Posterior vena cava (tissue), 2 donors: Measurements from ENCODE around the gene SLC23A2. TPM values are rescaled to one million over a fixed set of nuclear protein-coding genes. Genes with fewer than 3 reads are reported as not detected.
A peak's percentile ranks its signal among the peaks of the same experiment; 100 is the strongest.
"Not testable (repeated sequence)": the region's sequence is repeated elsewhere in the genome, so short reads cannot be mapped to it uniquely, and the experiment has no call there.

Experiments
- DNase-seq: peaks from one replicate; pipeline ENCODE4 v3.0.0-alpha.2; 2020; ENCODE audit warnings: low spot score
- intact Hi-C, 2 donors: fragments of 100-400 bp; cut with DNase I; formaldehyde crosslinking; loops; one replicate each; pipeline versions ENCODE4 v1.14.1 to v1.14.2; 2022 to 2023
- long read RNA-seq, 2 donors: library from polyadenylated mRNA; unstranded; transcript quantifications; one replicate each; pipeline ENCODE4 v2.0.0, GENCODE V29; 2020 to 2021
- total RNA-seq, 2 donors: library from RNA; stranded (reverse); fragmentation: NEBNext Ultra II Directional; extraction: Animal tissue kit (Norgen Biotek cat#: 25700); gene quantifications; one replicate each; pipeline ENCODE4 v1.2.1, GENCODE V29; 2021
- donor health status: DM: yes; HTN: yes; CAD: no.
- donor health status: DM: yes; HTN: yes; CAD: no.

The SLC23A2 gene
- total RNA-seq = 10 to 100 TPM; 21.4 to 23.2 TPM
- long read RNA-seq, donor 1, partial matches to known transcripts = 0 of 6 reads
- long read RNA-seq, donor 1, other reads (novel, unspliced or antisense) = 6 of 6 reads
- long read RNA-seq, donor 2, partial matches to known transcripts = 6 of 14 reads
- long read RNA-seq, donor 2, other reads (novel, unspliced or antisense) = 8 of 14 reads

GRCh38 chr20:5001174-5002076, at the start of gene SLC23A2:
Gene SLC23A2 (minus strand): TSS chr20:5001510. CDS start chr20:4932562, 68,948 bp downstream.
- peak; percentile 85 for DNase-seq
- intact Hi-C loops = loop anchor here in 1 of 2 donors (10.0 kb wide), 1 partner anchor 93 kb away; no protein-coding TSS in a partner anchor

DNA sequence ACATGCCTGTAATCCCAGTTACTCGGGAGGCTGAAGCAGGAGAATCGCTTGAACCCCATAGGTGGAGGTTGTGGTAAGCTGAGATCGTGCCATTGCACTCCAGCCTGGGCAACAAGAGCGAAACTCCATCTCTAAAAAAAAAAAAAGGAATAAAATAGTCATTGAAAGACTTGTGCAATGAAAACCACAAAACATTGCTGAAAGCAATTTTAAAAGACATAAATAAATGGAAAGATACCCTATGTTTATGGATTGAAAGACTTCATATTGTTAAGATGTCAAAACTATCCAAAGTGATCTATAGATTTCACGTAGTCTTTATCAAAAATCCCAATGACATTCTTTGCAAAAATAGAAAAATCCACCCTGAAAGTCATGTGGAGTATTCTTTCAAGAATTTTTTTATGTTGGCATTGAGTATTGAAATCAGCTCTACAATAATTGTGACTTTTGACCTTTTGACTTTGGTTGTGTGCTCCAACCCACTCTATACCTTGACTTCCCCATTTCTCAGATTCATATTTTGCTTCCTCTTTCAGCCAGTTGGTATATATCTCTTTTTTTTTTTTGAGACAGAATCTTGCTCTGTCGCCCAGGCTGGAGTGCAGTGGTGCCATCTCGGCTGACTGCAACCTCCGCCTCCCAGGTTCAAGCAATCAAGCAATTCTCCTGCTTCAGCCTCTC, 45.5 kb upstream of the SLC23A2 start:
- intact Hi-C loops = no loop called here

GRCh38 chr20:5045906-5046305, 44.6 kb upstream of the SLC23A2 start:
- intact Hi-C loops = no loop called here
- DNase-seq = no peak

More for the DNA sequence above, 45.5 kb upstream of the SLC23A2 start:
- no peak for DNase-seq

GRCh38 chr20:5044075-5044620, 42.8 kb upstream of the SLC23A2 start:
- intact Hi-C loops = no loop called here
- DNase-seq = no peak

DNA sequence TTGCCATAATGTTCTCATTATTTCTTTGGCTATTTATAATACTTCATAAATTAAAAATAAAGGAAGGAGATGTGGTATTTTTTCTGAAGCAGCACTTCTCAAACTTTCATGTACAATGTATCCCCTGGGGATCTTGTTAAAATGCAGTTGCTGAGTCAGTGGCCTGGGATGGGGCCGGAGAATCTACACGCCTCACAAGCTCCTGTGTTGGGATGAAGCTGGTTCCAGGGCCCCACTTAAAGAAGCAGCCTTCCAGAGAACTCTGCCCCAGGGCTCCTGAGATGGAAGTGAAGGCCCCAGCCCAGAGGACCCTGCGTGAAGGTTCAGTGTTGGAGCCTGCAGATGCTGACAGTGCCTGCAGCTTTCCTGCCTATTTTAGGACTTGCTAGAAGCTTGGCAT, 40.1 kb upstream of the SLC23A2 start:
- DNase-seq = peak; percentile 81
- intact Hi-C loops = no loop called here

GRCh38 chr20:5040345-5040744, 39.0 kb upstream of the SLC23A2 start:
- no peak for DNase-seq
- intact Hi-C loops = no loop called here

DNA sequence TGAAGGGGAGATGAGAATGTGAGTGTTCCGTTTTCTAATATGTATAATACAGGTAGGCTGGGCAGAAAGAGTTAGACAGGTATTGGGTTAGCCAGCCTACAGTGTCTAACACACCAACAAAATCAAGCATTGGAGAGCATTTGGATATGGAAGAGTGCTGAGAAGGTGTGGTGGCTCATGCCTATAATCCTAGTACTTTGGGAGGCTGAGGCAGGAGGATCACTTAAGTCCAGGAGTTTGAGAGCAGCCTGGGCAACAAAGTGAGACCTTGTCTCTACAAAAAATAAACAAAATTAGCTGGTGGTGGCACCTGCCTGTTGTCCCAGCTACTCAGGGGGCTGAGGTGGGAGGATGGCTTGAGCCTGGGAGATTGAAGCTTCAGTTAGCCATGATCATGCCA, 38.6 kb upstream of the SLC23A2 start:
- intact Hi-C loops = no loop called here
- DNase-seq = peak; percentile 22

DNA sequence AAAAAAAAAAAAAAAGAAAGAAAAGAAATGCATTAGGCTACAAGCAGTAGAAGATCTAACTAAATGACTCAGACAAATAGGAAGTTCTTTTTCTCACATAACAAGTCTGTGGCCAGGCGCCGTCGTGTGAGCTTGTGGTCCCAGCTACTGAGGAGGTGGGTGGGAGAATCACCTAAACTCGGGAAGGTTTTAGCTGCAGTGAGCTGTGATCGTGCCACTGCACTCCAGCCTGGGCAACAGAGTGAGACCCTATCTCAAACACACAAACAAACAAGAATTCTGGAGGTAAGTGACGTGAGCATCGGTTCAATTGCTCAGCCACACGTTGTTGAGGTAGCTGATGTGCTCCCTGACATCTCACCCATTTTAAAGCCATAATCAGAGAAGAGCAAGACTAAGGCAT, 37.9 kb upstream of the SLC23A2 start:
- intact Hi-C loops = no loop called here
- DNase-seq = peak; percentile 73

DNA sequence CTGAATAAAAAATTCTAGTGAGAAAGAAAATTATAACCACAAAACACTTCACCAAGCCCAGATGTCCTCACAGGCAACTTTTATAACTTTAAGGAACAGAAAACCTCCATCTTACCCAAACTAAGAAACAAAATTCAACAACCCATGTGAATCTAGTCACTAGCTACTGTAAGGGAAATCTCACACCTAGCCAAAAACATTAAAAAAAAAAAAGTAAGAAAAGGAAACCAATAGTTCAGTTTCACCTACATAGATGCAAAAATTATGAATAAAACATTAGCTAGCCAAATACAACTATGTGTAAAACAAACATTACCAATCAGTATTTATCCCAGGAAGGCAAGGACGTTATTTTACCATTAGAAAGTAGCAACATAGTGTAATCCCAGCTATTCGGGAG, 35.5 kb upstream of the SLC23A2 start:
- DNase-seq = no peak
- intact Hi-C loops = no loop called here

GRCh38 chr20:5035518-5035917, 34.2 kb upstream of the SLC23A2 start:
- DNase-seq = peak; percentile 17
- intact Hi-C loops = not testable (repeated sequence)

- intact Hi-C loops = no loop called here
- no peak for DNase-seq
Measured at GRCh38 chr20:5033566-5033965, 32.3 kb upstream of the SLC23A2 start.

DNA sequence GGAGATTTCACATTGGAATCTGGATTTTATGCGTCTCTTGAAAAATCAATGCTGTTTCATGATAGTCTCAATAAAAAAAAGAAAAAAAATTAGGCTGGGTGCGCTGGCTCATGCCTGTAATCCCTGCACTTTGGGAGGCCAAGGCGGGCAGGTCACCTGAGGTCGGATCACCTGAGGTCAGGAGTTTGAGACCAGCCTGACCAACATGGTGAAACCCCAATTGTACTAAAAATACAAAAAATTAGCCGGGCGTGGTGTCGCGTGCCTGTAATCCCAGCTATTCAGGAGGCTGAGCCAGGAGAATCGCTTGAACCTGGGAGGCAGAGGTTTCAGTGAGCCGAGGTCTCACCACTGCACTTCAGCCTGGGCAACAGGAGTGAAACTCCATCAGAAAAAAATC, 30.4 kb upstream of the SLC23A2 start:
- peak; percentile 28 for DNase-seq
- intact Hi-C loops = not testable (repeated sequence)

GRCh38 chr20:5031206-5031557, 29.9 kb upstream of the SLC23A2 start:
- intact Hi-C loops = no loop called here
- DNase-seq = peak; percentile 58

- intact Hi-C loops = no loop called here
- peak; percentile 48 for DNase-seq
Measured at GRCh38 chr20:5030348-5031205, 29.3 kb upstream of the SLC23A2 start.

DNA sequence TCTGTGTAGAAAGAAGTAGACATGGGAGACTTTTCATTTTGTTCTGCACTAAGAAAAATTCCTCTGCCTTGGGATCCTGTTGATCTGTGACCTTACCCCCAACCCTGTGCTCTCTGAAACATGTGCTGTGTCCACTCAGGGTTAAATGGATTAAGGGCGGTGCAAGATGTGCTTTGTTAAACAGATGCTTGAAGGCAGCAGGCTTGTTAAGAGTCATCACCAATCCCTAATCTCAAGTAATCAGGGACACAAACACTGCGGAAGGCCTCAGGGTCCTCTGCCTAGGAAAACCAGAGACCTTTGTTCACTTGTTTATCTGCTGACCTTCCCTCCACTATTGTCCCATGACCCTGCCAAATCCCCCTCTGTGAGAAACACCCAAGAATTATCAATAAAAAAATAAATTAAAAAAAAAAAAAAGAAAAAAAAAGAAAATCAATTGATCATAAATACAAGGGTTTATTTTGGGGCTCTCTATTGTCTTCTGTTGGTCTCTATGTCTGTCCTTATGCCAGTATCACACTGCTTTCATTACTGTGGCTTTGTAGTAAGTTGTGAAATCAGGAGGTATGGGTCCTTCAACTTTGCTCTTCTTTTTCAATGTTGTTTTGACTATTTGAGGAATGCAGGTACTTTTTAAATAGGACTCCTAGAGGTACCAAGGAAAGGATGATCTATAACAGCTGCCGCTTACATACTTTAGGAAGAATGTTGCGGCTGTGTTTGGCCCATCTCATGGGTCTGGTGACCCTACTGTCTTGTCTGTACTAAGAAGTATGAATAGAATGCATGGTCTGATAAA, 27.1 kb upstream of the SLC23A2 start:
- intact Hi-C loops = not testable (repeated sequence)

DNA sequence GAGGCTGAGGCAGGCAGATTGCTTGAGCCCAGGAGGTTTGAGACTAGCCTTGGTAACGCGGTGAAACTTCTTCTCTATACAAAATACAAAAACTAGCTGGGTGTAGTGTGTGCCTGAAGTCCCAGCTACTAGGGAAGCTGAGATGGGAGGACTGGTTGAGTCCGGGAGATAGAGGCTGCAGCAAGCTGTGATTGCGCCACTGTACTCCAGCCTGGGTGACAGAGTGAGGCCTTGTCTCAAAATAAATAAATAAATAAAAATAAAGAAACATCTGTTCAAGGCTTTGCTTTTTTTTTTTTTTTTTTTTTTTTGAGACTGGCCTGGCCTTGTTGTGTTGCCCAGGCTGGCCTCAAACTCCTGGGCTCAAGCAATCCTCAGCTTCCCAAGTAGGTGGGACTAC, 23.7 kb upstream of the SLC23A2 start:
- intact Hi-C loops = no loop called here
- peak; percentile 72 for DNase-seq

More for the DNA sequence above, 27.1 kb upstream of the SLC23A2 start:
- not testable (repeated sequence) for DNase-seq

GRCh38 chr20:5024103-5024502, 22.8 kb upstream of the SLC23A2 start:
- intact Hi-C loops = no loop called here
- no peak for DNase-seq

DNA sequence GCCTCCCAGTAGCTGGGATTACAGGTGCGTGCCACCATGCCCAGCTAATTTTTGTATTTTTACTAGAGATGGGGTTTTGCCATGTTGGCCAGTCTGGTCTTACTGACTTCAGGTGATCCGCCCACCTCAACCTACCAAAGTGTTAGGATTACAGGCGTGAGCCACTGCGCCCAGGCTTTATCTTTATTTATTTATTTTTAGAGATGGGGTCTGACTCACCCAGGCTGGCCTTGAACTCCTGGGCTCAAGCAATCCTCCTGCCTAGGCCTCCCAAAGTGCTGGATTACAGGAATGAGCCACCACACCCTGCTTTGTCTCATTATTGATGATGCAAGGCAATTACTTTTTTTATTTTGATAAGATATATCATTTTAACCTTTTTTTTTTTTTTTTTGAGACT, 21.9 kb upstream of the SLC23A2 start:
- intact Hi-C loops = not testable (repeated sequence)
- DNase-seq = peak; percentile 1
